ENCODE data around the gene UCP2.

GRCh38 chr11:73944085-73944484, 38.6 kb downstream of the UCP2 start:
- TF ChIP-seq CTCF (IDR thresholded peaks at IDR 0.05) (no peak), POLR2A (IDR thresholded peaks at IDR 0.05) (no peak)
